Heart right ventricle (tissue), 16 donors: Measurements from ENCODE around the gene PLEKHD1. TPM values are rescaled to one million over a fixed set of nuclear protein-coding genes. Genes with fewer than 3 reads are reported as not detected.

Experiments used
- ATAC-seq, 8 donors: fragments of 200-7000 bp; cut with Tn5 transposase; one replicate each; pipeline ENCODE4 v1.9.1; 2020; ENCODE audit warnings: mild to moderate bottlenecking in 8 of 8, moderate library complexity in 8 of 8, moderate number of reproducible peaks in 1 of 8
- DNase-seq, 2 donors: peaks; one replicate each; pipeline ENCODE4 v3.0.0-alpha.2; 2020
- H3K27ac ChIP-seq, 10 donors: fragments of 200-600 bp; sonication (generic) in 2 of 10; one replicate each; pipeline versions ENCODE4 v1.5.0 to v1.8.0; 2020 to 2022; ENCODE audit warnings: mild to moderate bottlenecking in 3 of 10
- H3K27me3 ChIP-seq, 7 donors: fragments of 200-600 bp; one replicate each; pipeline ENCODE4 v1.8.0; 2021 to 2022; ENCODE audit warnings: mild to moderate bottlenecking in 2 of 7
- H3K36me3 ChIP-seq, 9 donors: fragments of 200-600 bp; sonication (generic) in 1 of 9; one replicate each; pipeline versions ENCODE4 v1.5.0 to v1.8.0; 2020 to 2022; ENCODE audit warnings: mild to moderate bottlenecking in 2 of 9
- H3K4me1 ChIP-seq, 9 donors: fragments of 200-600 bp; sonication (generic) in 1 of 9; one replicate each; pipeline versions ENCODE4 v1.5.0 to v1.8.0; 2020 to 2022; ENCODE audit warnings: mild to moderate bottlenecking in 4 of 9
- H3K4me3 ChIP-seq, 10 donors: fragments of 200-600 bp; sonication (generic) in 2 of 10; one replicate each; pipeline versions ENCODE4 v1.5.0 to v1.8.0; 2020 to 2022; ENCODE audit warnings: mild to moderate bottlenecking in 7 of 10, moderate library complexity in 2 of 10
- H3K9me3 ChIP-seq, 11 donors: fragments of 200-600 bp in 10 of 11; sonication (generic) in 2 of 11; one replicate each; pipeline versions ENCODE4 v1.5.0 to v1.8.0; 2013 to 2022; ENCODE audit warnings: mild to moderate bottlenecking in 2 of 11, control low read depth in 1 of 11, moderate library complexity in 1 of 11
- WGBS, 2 donors: extraction: QIAGEN DNeasy Blood & Tissue Kit; methylation state at CpG; one replicate each; pipeline ENCODE4 v1.1.7; 2013; ENCODE audit warnings: inconsistent platforms in 1 of 2; 5-methylcytosine and 5-hydroxymethylcytosine counted together
- intact Hi-C, 10 donors: fragments of 100-400 bp; cut with DNase I; formaldehyde crosslinking; loops; one replicate each; pipeline versions ENCODE4 v1.11.1 to v1.14.2; 2022
- polyA plus RNA-seq, 2 donors: library from polyadenylated mRNA; stranded (reverse); fragments of 200-250 nt; gene quantifications; one replicate each; pipeline ENCODE4 v1.2.3, GENCODE V29; 2013
- total RNA-seq, 10 donors: library from RNA; stranded (reverse); fragmentation: NEBNext Ultra II Directional in 3 of 10; extraction: Animal tissue kit (Norgen Biotek cat#: 25700) in 3 of 10; gene quantifications; one replicate each; pipeline versions ENCODE4 v1.2.1 to v1.2.4, GENCODE V29; 2021 to 2023
- TF ChIP-seq, protein P1 (sequence below), 9 donors: fragments of 200-600 bp; sonication (generic) in 2 of 9; IDR thresholded peaks; one replicate each; pipeline versions ENCODE4 v1.5.0 to v1.8.0; 2021 to 2022; ENCODE audit warnings: antibody characterized with exemption in 9 of 9, mild to moderate bottlenecking in 5 of 9, moderate library complexity in 1 of 9
- donor health status: Arrhythmogenic right ventricular cardiomyopathy.
- donor health status: ischemic (EF 13 %, LVEDD 7.1; RV severe dilation, severe dysfunction).
- donor health status: healthy with polysubstance abuse.
- donor health status: DM: no; HTN: yes; CAD: no.
- donor health status: DM: no; HTN: no; CAD: no.
- donor health status: ischemic (EF 25% LVEDD 6.9; RV normal size, moderate dysfunction).
- donor health status: ischemic (EF 25% LVEDD 5.7; RV mildly dilated, moderate dysfunction).
- donor health status: healthy.
- donor health status: DM: yes; HTN: yes; CAD: no.
- donor health status: Ischemic cardiomyopathy.
- donor health status: ischemic (EF 35%, LVEDD 5.7; RV mildly dilated, moderate dysfunction).
- donor health status: nonischemic (EF 11% LVEDD 7.7; RV severe dilation, severe dysfunction).
- donor health status: DM: yes; HTN: yes; CAD: no.
- donor health status: PGD.
- donor health status: ischemic (EF 29% LVEDD 5.4; RV normal size, mild dysfunction).
- donor health status: nonischemic (EF 23%, LVEDD 6.1; RV moderate dilation, normal function).

The PLEKHD1 gene
- total and polyA plus RNA-seq, 12 donors, result 0.01 to 0.23 (median 0.15) TPM; not detected in 2

DNA sequence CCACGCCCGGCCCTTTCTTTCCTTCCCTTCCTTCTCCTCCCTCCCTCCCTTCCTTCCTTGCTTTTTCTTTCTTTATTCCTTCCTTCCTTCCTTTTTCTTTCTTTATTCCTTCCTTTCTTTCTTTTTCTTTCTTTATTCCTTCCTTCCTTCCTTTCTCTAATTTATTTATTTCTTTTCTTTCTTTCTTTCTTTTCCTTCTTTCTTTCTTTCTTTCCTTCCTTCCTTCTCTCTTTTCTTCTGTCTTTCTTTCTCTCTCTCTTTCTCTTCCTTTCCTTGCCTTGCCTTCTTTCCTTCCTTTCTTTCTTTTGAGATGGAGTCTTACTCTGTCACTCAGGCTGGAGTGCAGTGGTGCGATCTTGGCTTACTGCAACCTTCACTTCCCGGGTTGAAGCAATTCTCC, 74.2 kb downstream of the PLEKHD1 start:
- ATAC-seq (no peak), DNase-seq (no peak)
- H3K27me3 ChIP-seq, result peaks cover 0 to 73% (median 47%) of the 10 kb centered on the region in 7 donors

GRCh38 chr14:69559581-69560011, 75.1 kb downstream of the PLEKHD1 start:
- DNase-seq (no peak), ATAC-seq (no peak)
- no peaks in the 10 kb centered on the region for H3K36me3 ChIP-seq
- H3K9me3 ChIP-seq, result no peaks in the 10 kb centered on the region
- H3K4me3 ChIP-seq, result no peak overlapping the region
- peaks cover 0 to 81% (median 54%) of the 10 kb centered on the region in 7 donors for H3K27me3 ChIP-seq
- intact Hi-C loops, result no loop called here
- H3K27ac ChIP-seq, result no peak overlapping the region
- no peaks in the 10 kb centered on the region for H3K4me1 ChIP-seq
- TF ChIP-seq, protein P1, sequence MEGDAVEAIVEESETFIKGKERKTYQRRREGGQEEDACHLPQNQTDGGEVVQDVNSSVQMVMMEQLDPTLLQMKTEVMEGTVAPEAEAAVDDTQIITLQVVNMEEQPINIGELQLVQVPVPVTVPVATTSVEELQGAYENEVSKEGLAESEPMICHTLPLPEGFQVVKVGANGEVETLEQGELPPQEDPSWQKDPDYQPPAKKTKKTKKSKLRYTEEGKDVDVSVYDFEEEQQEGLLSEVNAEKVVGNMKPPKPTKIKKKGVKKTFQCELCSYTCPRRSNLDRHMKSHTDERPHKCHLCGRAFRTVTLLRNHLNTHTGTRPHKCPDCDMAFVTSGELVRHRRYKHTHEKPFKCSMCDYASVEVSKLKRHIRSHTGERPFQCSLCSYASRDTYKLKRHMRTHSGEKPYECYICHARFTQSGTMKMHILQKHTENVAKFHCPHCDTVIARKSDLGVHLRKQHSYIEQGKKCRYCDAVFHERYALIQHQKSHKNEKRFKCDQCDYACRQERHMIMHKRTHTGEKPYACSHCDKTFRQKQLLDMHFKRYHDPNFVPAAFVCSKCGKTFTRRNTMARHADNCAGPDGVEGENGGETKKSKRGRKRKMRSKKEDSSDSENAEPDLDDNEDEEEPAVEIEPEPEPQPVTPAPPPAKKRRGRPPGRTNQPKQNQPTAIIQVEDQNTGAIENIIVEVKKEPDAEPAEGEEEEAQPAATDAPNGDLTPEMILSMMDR (IDR thresholded peaks at IDR 0.05), result no peak
- 41 to 46% methylated on average over 6 of the region's 6 CpGs for WGBS, 2 donors

More for the DNA sequence above, 74.2 kb downstream of the PLEKHD1 start:
- no peaks in the 10 kb centered on the region for H3K4me1 ChIP-seq
- no peaks in the 10 kb centered on the region for H3K9me3 ChIP-seq
- TF ChIP-seq, protein P1 (IDR thresholded peaks at IDR 0.05), result no peak
- H3K4me3 ChIP-seq, result no peak overlapping the region
- H3K27ac ChIP-seq, result no peak overlapping the region
- H3K36me3 ChIP-seq, result no peaks in the 10 kb centered on the region
- intact Hi-C loops, result no loop called here
- WGBS, 2 donors, result 76 to 88% methylated on average over 4 of the region's 4 CpGs

GRCh38 chr14:69560826-69561225, 76.3 kb downstream of the PLEKHD1 start:
- ATAC-seq, result no peak
- Histone ChIP-seq H3K27me3 (peaks cover 0 to 91% (median 64%) of the 10 kb centered on the region in 7 donors), H3K9me3 (no peaks in the 10 kb centered on the region), H3K4me1 (no peaks in the 10 kb centered on the region), H3K27ac (no peak overlapping the region), H3K36me3 (no peaks in the 10 kb centered on the region), H3K4me3 (no peak overlapping the region)
- intact Hi-C loops, result no loop called here
- no peak for DNase-seq
- TF ChIP-seq, protein P1 (IDR thresholded peaks at IDR 0.05), result no peak
- WGBS, 2 donors, result 85 to 89% methylated on average over 7 of the region's 7 CpGs

DNA sequence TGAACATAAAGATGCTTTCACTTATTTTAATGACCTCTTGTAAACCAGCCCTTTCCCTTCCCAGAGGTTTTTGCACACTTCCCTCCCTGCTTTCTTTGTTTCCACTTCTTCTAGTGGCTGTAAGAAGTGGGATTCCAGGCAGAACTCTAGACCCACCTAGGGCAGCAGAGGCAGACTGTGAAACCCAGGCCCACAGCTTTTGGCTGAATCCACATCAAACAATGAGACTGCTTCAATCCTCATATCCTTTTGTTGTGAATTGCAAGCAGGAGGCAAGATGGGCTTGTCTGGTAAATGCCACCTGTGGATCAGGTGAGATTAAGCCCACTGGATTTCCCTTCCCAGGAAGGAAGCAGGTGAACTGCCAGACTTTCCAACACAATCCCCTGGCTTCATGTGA, 77.4 kb downstream of the PLEKHD1 start:
- no peaks in the 10 kb centered on the region for H3K4me1 ChIP-seq
- no peaks in the 10 kb centered on the region for H3K9me3 ChIP-seq
- no peak for DNase-seq
- H3K27me3 ChIP-seq, result peaks cover 0 to 89% (median 74%) of the 10 kb centered on the region in 7 donors
- intact Hi-C loops, result no loop called here
- no peak for ATAC-seq
- H3K4me3 ChIP-seq, result no peak overlapping the region
- TF ChIP-seq, protein P1 (IDR thresholded peaks at IDR 0.05), result no peak
- H3K36me3 ChIP-seq, result no peaks in the 10 kb centered on the region
- no peak overlapping the region for H3K27ac ChIP-seq
